Vagina (tissue), 2 donors: ENCODE data around the gene NANS.

Experiments
- POLR2A ChIP-seq, 2 donors: fragments of 450-650 bp; IDR thresholded peaks; one replicate each; pipeline ENCODE4 v1.6.1; 2017; ENCODE audit warnings: antibody characterized with exemption in 2 of 2, mild to moderate bottlenecking in 2 of 2, moderate library complexity in 2 of 2
- POLR2AphosphoS5 ChIP-seq, 2 donors: sonication (generic); formaldehyde crosslinking; IDR thresholded peaks; one replicate each; pipeline ENCODE4 v1.9.0; 2017; ENCODE audit warnings: antibody characterized with exemption in 2 of 2, mild to moderate bottlenecking in 2 of 2, low read depth in 1 of 2; ENCODE audit not compliant: insufficient read depth in 1 of 2
- TF ChIP-seq, protein P1 (sequence below), 3 experiments: fragments of 450-650 bp in 2 of 3; fragments of 200-600 bp in 1 of 3; sonication (generic) in 1 of 3; IDR thresholded peaks; one replicate each; pipeline ENCODE4 v1.5.1; 2017 to 2019; ENCODE audit warnings: antibody characterized with exemption in 3 of 3, mild to moderate bottlenecking in 2 of 3, moderate library complexity in 2 of 3

GRCh38 chr9:98086461-98086860 lies 29.9 kb downstream of the NANS start:
- TF ChIP-seq, protein P1, sequence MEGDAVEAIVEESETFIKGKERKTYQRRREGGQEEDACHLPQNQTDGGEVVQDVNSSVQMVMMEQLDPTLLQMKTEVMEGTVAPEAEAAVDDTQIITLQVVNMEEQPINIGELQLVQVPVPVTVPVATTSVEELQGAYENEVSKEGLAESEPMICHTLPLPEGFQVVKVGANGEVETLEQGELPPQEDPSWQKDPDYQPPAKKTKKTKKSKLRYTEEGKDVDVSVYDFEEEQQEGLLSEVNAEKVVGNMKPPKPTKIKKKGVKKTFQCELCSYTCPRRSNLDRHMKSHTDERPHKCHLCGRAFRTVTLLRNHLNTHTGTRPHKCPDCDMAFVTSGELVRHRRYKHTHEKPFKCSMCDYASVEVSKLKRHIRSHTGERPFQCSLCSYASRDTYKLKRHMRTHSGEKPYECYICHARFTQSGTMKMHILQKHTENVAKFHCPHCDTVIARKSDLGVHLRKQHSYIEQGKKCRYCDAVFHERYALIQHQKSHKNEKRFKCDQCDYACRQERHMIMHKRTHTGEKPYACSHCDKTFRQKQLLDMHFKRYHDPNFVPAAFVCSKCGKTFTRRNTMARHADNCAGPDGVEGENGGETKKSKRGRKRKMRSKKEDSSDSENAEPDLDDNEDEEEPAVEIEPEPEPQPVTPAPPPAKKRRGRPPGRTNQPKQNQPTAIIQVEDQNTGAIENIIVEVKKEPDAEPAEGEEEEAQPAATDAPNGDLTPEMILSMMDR (IDR thresholded peaks at IDR 0.05), result no peak
- no peak for TF ChIP-seq POLR2AphosphoS5 (IDR thresholded peaks at IDR 0.05; ENCODE audit: insufficient read depth in 1 of 2, low read depth in 1 of 2)
- no peak for TF ChIP-seq POLR2A (IDR thresholded peaks at IDR 0.05)
